Fibroblast of villous mesenchyme (primary cell): Measurements from ENCODE around the gene PUS10. TPM values are rescaled to one million over a fixed set of nuclear protein-coding genes. Genes with fewer than 3 reads are reported as not detected.

ENCODE experiments used
- DNase-seq: peaks from one replicate; pipeline ENCODE4 v3.0.0-alpha.2; 2010; ENCODE audit warnings: low read depth
- H3K4me3 ChIP-seq: 2 replicates; pipeline ENCODE4 v1.5.1; 2011; ENCODE audit warnings: low read depth, mild to moderate bottlenecking, low read length
- CTCF ChIP-seq: IDR thresholded peaks from 2 replicates; pipeline ENCODE4 v1.5.1; 2012; ENCODE audit warnings: low read depth, mild to moderate bottlenecking, low read length; ENCODE audit not compliant: insufficient read depth
- total RNA-seq: library from RNA; depleted of rRNA; stranded (reverse); fragments of >200 nt; gene quantifications from 2 replicates; pipeline ENCODE4 v1.2.3, GENCODE V29; 2012

Gene PUS10
- total RNA-seq, 1 donor = 7.8 TPM

- no peak for DNase-seq
- TF ChIP-seq CTCF = no peak
- no peak overlapping the region for H3K4me3 ChIP-seq
Measured at GRCh38 chr2:60957224-60957623, 60.8 kb downstream of the PUS10 start.

GRCh38 chr2:60954139-60954538, 63.9 kb downstream of the PUS10 start:
- TF ChIP-seq CTCF = no peak
- no peak for DNase-seq
- no peak overlapping the region for H3K4me3 ChIP-seq

- peak; percentile 22 for DNase-seq
- TF ChIP-seq CTCF = no peak
- no peak overlapping the region for H3K4me3 ChIP-seq
Measured at GRCh38 chr2:60948926-60949579, 69.0 kb downstream of the PUS10 start.

GRCh38 chr2:60948161-60948560, 69.9 kb downstream of the PUS10 start:
- DNase-seq = no peak
- H3K4me3 ChIP-seq = no peak overlapping the region
- TF ChIP-seq CTCF = no peak

GRCh38 chr2:60947056-60947455, 71.0 kb downstream of the PUS10 start:
- H3K4me3 ChIP-seq = no peak overlapping the region
- no peak for TF ChIP-seq CTCF
- no peak for DNase-seq

GRCh38 chr2:60945341-60945740, 72.7 kb downstream of the PUS10 start:
- DNase-seq = no peak
- TF ChIP-seq CTCF = no peak
- no peak overlapping the region for H3K4me3 ChIP-seq

- no peak overlapping the region for H3K4me3 ChIP-seq
- no peak for DNase-seq
- TF ChIP-seq CTCF = no peak
Measured at GRCh38 chr2:60939622-60940021, 78.4 kb downstream of the PUS10 start.
